HG03575 (cell line): ENCODE measurements around the gene MACC1.
"Not testable (repeated sequence)": the region's sequence is repeated elsewhere in the genome, so short reads cannot be mapped to it uniquely, and the experiment has no call there.

Source experiments
- ATAC-seq: cut with Tn5 transposase; IDR thresholded peaks from one replicate; pipeline ENCODE4 v1.9.1; 2021; ENCODE audit not compliant: unreplicated experiment, insufficient number of reproducible peaks, low FRiP score; ENCODE audit errors: extremely low read depth

Gene MACC1

DNA sequence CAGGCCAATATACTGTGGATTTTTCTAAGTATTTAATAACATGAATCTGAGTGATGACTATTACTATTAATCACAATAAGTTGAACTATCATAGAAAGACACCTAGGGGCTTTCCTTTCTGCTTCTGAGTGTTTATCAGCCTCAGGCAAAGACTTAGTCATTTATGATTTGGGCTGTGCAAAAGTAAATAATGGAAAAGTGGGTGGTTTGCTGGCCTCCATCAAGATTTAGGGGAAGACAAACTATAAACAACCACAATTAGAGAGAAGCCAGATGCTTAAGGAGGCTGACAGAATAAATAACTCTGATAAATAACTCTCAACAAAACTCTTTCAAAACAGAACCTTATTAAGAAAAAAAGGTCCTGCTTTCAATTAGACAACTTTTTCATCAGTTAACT lies 64.7 kb downstream of the MACC1 start:
- ATAC-seq, result no peak

DNA sequence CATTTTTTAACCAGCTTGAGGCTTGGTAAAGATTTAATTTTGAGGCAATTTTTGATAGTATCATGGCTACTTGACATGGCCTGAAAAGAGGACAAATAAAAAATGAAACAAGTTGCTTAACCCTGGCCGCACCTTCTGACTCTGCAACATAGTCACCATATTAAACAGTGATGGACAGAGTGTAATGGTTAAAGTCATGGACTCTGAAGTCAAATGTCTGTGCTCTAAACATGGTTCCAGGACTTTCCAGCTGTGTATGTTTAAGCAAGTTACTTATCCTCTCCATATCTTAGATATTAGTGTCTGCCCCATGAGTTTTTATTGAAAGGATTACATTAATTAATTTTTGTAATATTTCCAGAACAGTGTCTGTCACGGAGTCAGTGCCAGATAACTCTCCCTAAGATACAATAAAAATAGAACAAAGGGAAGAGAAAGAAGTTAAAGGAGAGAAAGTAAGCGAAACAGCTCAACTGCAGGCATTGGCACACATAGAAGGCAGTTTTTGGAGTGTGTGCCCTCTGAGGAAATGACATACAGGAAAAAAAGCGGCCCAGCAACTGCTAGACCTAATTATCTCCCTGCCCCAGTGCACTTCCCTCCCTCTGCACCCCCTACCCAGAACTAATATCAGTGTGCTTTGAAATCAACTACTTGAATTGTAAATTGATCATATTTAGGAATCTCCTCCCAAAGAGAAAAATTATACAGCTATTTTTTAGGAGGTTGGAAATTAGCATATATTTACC lies 65.3 kb downstream of the MACC1 start:
- no peak for ATAC-seq

GRCh38 chr7:20146451-20146850 lies 70.7 kb downstream of the MACC1 start:
- no peak for ATAC-seq

DNA sequence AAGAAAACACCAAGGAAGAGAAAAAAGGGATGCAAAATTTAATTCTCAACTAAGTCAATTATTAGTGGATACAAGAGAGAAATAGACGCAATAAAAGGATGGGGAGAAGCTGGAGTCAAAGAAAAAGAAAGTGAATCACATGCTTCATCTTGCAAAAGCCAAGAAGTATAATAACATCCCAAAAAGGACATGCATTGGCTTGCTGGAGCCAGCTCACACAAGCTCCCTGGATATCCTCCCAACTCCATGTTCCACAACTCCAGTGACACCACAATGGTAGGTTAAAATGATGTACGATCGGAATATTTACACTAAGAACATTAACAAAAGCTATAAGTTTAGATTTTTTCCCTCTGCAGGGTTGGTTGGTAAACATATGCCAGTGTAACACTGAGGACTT lies 72.4 kb downstream of the MACC1 start:
- no peak for ATAC-seq

DNA sequence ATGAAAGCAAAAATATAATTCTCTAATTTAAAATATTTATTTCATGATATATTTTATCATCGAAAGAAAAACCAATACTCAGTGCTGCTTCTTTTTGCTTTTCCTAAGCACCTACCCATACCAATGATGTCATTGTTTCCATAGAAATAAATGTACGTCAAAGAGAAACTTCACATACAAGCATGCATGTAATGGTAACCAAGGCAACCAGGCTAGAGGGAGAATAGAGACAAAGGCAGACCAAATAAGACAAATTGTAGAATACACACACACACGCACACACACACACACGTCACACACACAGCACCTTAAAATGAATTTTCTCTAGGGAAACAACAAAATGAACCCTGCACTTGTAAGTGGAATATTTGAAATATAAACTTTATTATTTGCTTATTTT lies 75.5 kb downstream of the MACC1 start:
- ATAC-seq, result no peak

DNA sequence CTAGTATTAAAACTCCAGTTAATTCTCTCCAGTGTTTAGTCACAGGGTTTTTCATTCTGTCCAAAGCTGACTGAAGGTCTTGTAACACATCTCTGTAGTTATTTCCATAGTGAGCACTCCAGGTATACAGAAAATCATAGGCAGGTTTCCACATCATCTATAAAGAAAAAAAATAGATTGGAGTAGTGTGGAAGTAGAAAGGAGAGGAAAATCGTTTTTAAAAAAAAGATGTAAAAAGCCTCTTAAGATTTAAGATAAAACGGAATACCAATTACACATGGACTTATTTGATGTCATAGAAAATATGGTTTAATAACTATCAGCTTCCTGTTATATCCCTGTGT lies 76.2 kb downstream of the MACC1 start:
- ATAC-seq, result no peak

- ATAC-seq, result no peak
Observed at GRCh38 chr7:20140291-20141001, 76.7 kb downstream of the MACC1 start.

GRCh38 chr7:20136647-20137046 lies 80.5 kb downstream of the MACC1 start:
- ATAC-seq, result no peak

DNA sequence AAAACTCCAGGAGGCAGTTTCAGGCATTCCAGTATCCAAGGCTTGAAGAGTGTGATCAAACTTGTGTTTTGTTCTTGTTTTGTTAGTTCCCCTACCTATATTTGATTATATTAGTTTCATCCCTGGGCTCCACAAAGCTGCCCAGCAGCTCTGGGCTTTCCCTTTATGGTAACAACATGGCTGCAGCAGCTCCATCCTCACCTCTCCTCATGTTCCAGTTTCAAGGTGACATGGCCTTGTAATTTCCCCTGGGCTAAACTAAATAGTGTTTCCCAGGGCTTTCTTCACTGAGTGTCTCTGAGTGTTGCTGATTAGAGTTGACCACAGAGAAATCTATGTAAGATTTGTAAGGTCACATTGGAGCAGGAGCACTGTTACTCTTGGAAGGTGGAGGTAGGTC lies 83.4 kb downstream of the MACC1 start:
- ATAC-seq, result no peak

DNA sequence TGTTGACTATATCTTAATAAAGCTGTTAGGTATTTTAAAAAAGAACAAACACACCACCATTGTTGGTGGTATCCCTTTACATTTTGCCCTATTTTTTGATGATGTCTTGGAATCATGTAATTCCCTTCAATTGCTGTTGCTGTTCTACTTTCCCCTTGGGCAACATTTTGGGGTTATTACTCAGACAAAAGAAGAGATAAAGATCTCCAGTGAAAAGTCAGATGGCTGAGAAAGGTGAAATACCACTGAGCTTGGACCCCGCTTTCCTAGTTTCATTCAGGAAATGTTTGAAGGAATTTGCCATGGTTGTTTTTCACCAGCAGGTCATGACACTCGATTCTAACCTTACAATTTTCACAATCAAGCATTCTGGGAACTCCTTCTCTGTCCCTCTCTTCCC lies 84.6 kb downstream of the MACC1 start:
- no peak for ATAC-seq

DNA sequence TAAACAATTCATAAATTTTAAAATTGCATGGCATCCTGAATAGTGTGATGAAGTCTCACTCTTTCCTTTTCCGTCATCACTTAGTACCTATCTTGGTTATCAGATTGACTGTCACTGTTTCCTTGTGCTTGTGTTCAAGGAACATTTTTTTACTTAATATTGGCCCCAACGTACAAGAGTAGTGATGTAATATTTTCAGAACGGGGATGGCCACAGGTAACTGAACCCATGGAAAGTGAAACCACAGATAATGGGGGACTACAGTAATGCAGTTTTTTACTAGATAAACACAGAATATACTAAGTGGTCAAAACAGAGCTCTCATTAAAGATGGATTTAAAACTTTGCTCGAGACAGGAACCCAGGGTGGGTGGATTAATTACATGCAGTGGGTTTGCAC lies 85.4 kb downstream of the MACC1 start:
- ATAC-seq, result no peak

- ATAC-seq, result no peak
Observed at GRCh38 chr7:20129920-20130319, 87.3 kb downstream of the MACC1 start.

DNA sequence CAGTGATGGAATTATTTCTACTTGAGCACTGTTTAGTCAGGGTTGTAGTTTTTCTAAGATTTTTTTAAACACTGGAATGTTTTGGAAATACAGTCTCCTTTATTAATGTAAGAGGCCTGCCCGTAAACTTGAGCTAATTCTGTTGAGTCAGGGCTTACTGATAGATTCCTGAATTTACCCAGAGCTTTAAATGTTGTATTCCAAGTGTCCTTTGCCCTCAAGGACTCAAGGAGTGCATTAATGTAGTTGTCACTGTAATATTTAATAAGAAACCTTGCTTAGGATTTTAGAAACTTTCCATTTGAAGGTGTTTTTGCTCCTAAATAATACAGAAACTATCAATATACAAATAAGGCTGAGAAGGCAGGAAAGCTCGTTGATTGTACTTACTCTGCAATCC lies 89.2 kb downstream of the MACC1 start:
- no peak for ATAC-seq

GRCh38 chr7:20126060-20126459 lies 91.1 kb downstream of the MACC1 start:
- not testable (repeated sequence) for ATAC-seq

GRCh38 chr7:20124087-20124486 lies 93.1 kb downstream of the MACC1 start:
- not testable (repeated sequence) for ATAC-seq

GRCh38 chr7:20122653-20123316 lies 94.4 kb downstream of the MACC1 start:
- not testable (repeated sequence) for ATAC-seq

- ATAC-seq, result no peak
Observed at GRCh38 chr7:20122073-20122472, 95.1 kb downstream of the MACC1 start.

- ATAC-seq, result no peak
Observed at GRCh38 chr7:20121404-20121803, 95.8 kb downstream of the MACC1 start.

GRCh38 chr7:20120611-20121168 lies 96.5 kb downstream of the MACC1 start:
- not testable (repeated sequence) for ATAC-seq

GRCh38 chr7:20116869-20117268 lies 100.3 kb downstream of the MACC1 start:
- ATAC-seq, result no peak
